Lower leg skin (tissue), 4 donors: ENCODE measurements around the gene BLTP3A. TPM values are rescaled to one million over a fixed set of nuclear protein-coding genes. Genes with fewer than 3 reads are reported as not detected.

Source experiments
- DNase-seq, 2 donors: peaks; one replicate each; pipeline ENCODE4 v3.0.0-alpha.2; 2019; ENCODE audit warnings: low spot score in 2 of 2
- H3K4me3 ChIP-seq: fragments of 200-600 bp; sonication (generic); 2 replicates; pipeline ENCODE4 v1.5.1; 2017; ENCODE audit warnings: mild to moderate bottlenecking, low read depth; ENCODE audit not compliant: poor library complexity, severe bottlenecking
- CTCF ChIP-seq, 3 donors: fragments of 450-650 bp; IDR thresholded peaks; one replicate each; pipeline ENCODE4 v1.5.1; 2016; ENCODE audit warnings: antibody characterized with exemption in 3 of 3, mild to moderate bottlenecking in 3 of 3, moderate library complexity in 2 of 3
- POLR2A ChIP-seq, 2 donors: fragments of 450-650 bp; IDR thresholded peaks; one replicate each; pipeline ENCODE4 v1.6.1; 2016 to 2017; ENCODE audit warnings: antibody characterized with exemption in 2 of 2, mild to moderate bottlenecking in 1 of 2, moderate library complexity in 1 of 2
- WGBS, 2 donors: methylation state at CpG; one replicate each; pipeline ENCODE4 v1.1.5; 2018; 5-methylcytosine and 5-hydroxymethylcytosine counted together
- intact Hi-C: fragments of 100-400 bp; cut with DNase I; formaldehyde crosslinking; loops from one replicate; pipeline ENCODE4 v1.15.0; 2023; ENCODE audit warnings: low total_unique reads
- total RNA-seq, 4 donors: library from RNA; depleted of rRNA; stranded (reverse); fragments of >200 nt; gene quantifications; one replicate each; pipeline ENCODE4 v1.1.0, GENCODE V29; 2016

BLTP3A gene
- total RNA-seq, 4 donors from 2014 or later: 5.6 to 9.0 (median 7.4) TPM

- 94 to 95% methylated on average over 5 of the region's 5 CpGs for WGBS, 2 donors
- no peak for DNase-seq
- intact Hi-C loops: no loop called here
- no peak overlapping the region for H3K4me3 ChIP-seq
- TF ChIP-seq POLR2A (IDR thresholded peaks at IDR 0.05) (no peak), CTCF (IDR thresholded peaks at IDR 0.05) (no peak)
Observed at GRCh38 chr6:34788111-34788510, 3.8 kb upstream of the BLTP3A start.

GRCh38 chr6:34791164-34791700 lies 651 bp upstream of the BLTP3A start:
- H3K4me3 ChIP-seq: peak overlapping the region; percentile 52
- whole genome bisulfite sequencing, 2 donors: 4 to 7% methylated on average over 19 of the region's 19 CpGs
- DNase-seq: peak; percentile 17 to 86
- intact Hi-C loops: no loop called here
- TF ChIP-seq POLR2A (IDR thresholded peaks at IDR 0.05) (no peak), CTCF (IDR thresholded peaks at IDR 0.05) (no peak)

GRCh38 chr6:34792605-34793500 lies 970 bp downstream of the BLTP3A start:
- H3K4me3 ChIP-seq: peak overlapping the region; percentile 52
- no peak for TF ChIP-seq CTCF (IDR thresholded peaks at IDR 0.05)
- no peak for TF ChIP-seq POLR2A (IDR thresholded peaks at IDR 0.05)
- DNase-seq: peak; percentile 25 to 87
- intact Hi-C loops: no loop called here
- WGBS, 2 donors: 10% methylated on average over 20 of the region's 20 CpGs

GRCh38 chr6:34793877-34794276 lies 2.0 kb downstream of the BLTP3A start:
- 95% methylated on average over 6 of the region's 6 CpGs for WGBS, 2 donors
- intact Hi-C loops: no loop called here
- no peak for TF ChIP-seq POLR2A (IDR thresholded peaks at IDR 0.05)
- TF ChIP-seq CTCF (IDR thresholded peaks at IDR 0.05): no peak
- DNase-seq: no peak
- H3K4me3 ChIP-seq: no peak overlapping the region

GRCh38 chr6:34795836-34796425 lies 4.0 kb downstream of the BLTP3A start:
- intact Hi-C loops: no loop called here
- DNase-seq: no peak
- no peak for TF ChIP-seq POLR2A (IDR thresholded peaks at IDR 0.05)
- TF ChIP-seq CTCF (IDR thresholded peaks at IDR 0.05): no peak
- no peak overlapping the region for H3K4me3 ChIP-seq
- 49 to 51% methylated on average over 2 of the region's 2 CpGs for WGBS, 2 donors
